Trophoblast cell (in vitro differentiated cells and primary cell): Measurements from ENCODE around the gene AASDHPPT.

Experiments used
- DNase-seq, 2 donors: peaks; one replicate each; pipeline ENCODE4 v3.0.0-alpha.2; 2016
- H2AFZ ChIP-seq: 2 replicates; pipeline ENCODE4 v1.6.1; 2013; ENCODE audit warnings: low read length, moderate library complexity, mild to moderate bottlenecking; ENCODE audit not compliant: insufficient read depth, poor library complexity
- H2AK5ac ChIP-seq: 2 replicates; pipeline ENCODE4 v1.6.1; 2013; ENCODE audit warnings: mild to moderate bottlenecking, low read length
- H2BK120ac ChIP-seq: 2 replicates; pipeline ENCODE4 v1.6.1; 2013; ENCODE audit warnings: low read length, mild to moderate bottlenecking, moderate library complexity; ENCODE audit not compliant: insufficient read depth, poor library complexity
- H2BK12ac ChIP-seq: 2 replicates; pipeline ENCODE4 v1.6.1; 2013; ENCODE audit warnings: mild to moderate bottlenecking, low read length, moderate library complexity
- H2BK5ac ChIP-seq: 2 replicates; pipeline ENCODE4 v1.6.1; 2013; ENCODE audit warnings: low read length, low read depth, moderate library complexity, mild to moderate bottlenecking; ENCODE audit not compliant: poor library complexity
- H3K14ac ChIP-seq: 2 replicates; pipeline ENCODE4 v1.6.1; 2013; ENCODE audit warnings: mild to moderate bottlenecking, low read length
- H3K18ac ChIP-seq: 2 replicates; pipeline ENCODE4 v1.6.1; 2013; ENCODE audit warnings: mild to moderate bottlenecking, low read length
- H3K23ac ChIP-seq: 2 replicates; pipeline ENCODE4 v1.6.1; 2013; ENCODE audit warnings: low read length
- H3K27ac ChIP-seq: 2 replicates; pipeline ENCODE4 v1.5.1; 2013; ENCODE audit warnings: low read depth, mild to moderate bottlenecking, inconsistent platforms, low read length, moderate library complexity
- H3K27me3 ChIP-seq: 2 replicates; pipeline ENCODE4 v1.6.1; 2013; ENCODE audit warnings: inconsistent platforms, mild to moderate bottlenecking, low read length, moderate library complexity; ENCODE audit not compliant: insufficient read depth
- H3K36me3 ChIP-seq, 2 experiments: 1 replicate in 1 of 2; 2 replicates in 1 of 2; pipeline ENCODE4 v1.6.1; 2013; ENCODE audit warnings: low read length in 2 of 2, mild to moderate bottlenecking in 2 of 2, moderate library complexity in 1 of 2; ENCODE audit not compliant: insufficient read depth in 2 of 2, control insufficient read depth in 1 of 2
- H3K4ac ChIP-seq: 2 replicates; pipeline ENCODE4 v1.6.1; 2013; ENCODE audit warnings: low read depth, mild to moderate bottlenecking, low read length, moderate library complexity
- H3K4me1 ChIP-seq, 2 experiments: 1 replicate in 1 of 2; 2 replicates in 1 of 2; pipeline ENCODE4 v1.6.1; 2013; ENCODE audit warnings: low read length in 2 of 2, mild to moderate bottlenecking in 2 of 2, moderate library complexity in 1 of 2; ENCODE audit not compliant: insufficient read depth in 2 of 2, control insufficient read depth in 1 of 2
- H3K4me2 ChIP-seq: 2 replicates; pipeline ENCODE4 v1.6.1; 2013; ENCODE audit warnings: inconsistent platforms, mild to moderate bottlenecking, low read length, moderate library complexity
- H3K4me3 ChIP-seq: 2 replicates; pipeline ENCODE4 v1.5.1; 2013; ENCODE audit warnings: mild to moderate bottlenecking, low read depth, low read length, inconsistent platforms
- H3K79me1 ChIP-seq: one replicate; pipeline ENCODE4 v1.6.1; 2013; ENCODE audit warnings: low read length
- H3K79me2 ChIP-seq: 2 replicates; pipeline ENCODE4 v1.6.1; 2013; ENCODE audit warnings: low read length, mild to moderate bottlenecking; ENCODE audit not compliant: control insufficient read depth, insufficient read depth, poor library complexity
- H3K9ac ChIP-seq: 2 replicates; pipeline ENCODE4 v1.6.1; 2013; ENCODE audit warnings: mild to moderate bottlenecking, low read length
- H3K9me3 ChIP-seq: 2 replicates; pipeline ENCODE4 v1.6.1; 2013; ENCODE audit warnings: low read depth, mild to moderate bottlenecking, control low read depth, inconsistent platforms, low read length; ENCODE audit not compliant: insufficient read depth
- H4K12ac ChIP-seq: 2 replicates; pipeline ENCODE4 v1.6.1; 2013; ENCODE audit warnings: low read depth, mild to moderate bottlenecking, low read length, moderate library complexity
- H4K8ac ChIP-seq: 2 replicates; pipeline ENCODE4 v1.6.1; 2013; ENCODE audit warnings: low read depth, mild to moderate bottlenecking, low read length, moderate library complexity
- H4K91ac ChIP-seq: one replicate; pipeline ENCODE4 v1.6.1; 2013; ENCODE audit warnings: low read depth, mild to moderate bottlenecking, low read length, moderate library complexity
- WGBS: extraction: QIAGEN DNeasy Blood & Tissue Kit; methylation state at CpG from one replicate; pipeline ENCODE4 v1.1.7; 2013; ENCODE audit warnings: missing lambda C conversion rate; ENCODE audit not compliant: insufficient read length, insufficient coverage; ENCODE audit errors: extremely low coverage; 5-methylcytosine and 5-hydroxymethylcytosine counted together

The AASDHPPT gene

GRCh38 chr11:106032861-106033260 is 44.6 kb upstream of the AASDHPPT start:
- Histone ChIP-seq H3K4me2 (no peak overlapping the region), H3K18ac (no peak overlapping the region), H2BK120ac (no peak overlapping the region), H3K4me1 (no peaks in the 10 kb centered on the region), H2BK12ac (no peak overlapping the region), H3K27ac (no peak overlapping the region), H3K36me3 (no peaks in the 10 kb centered on the region), H3K4me3 (no peak overlapping the region), H3K23ac (no peak overlapping the region), H2AFZ (no peak overlapping the region), H4K91ac (no peak overlapping the region), H3K27me3 (no peaks in the 10 kb centered on the region), H3K4ac (no peak overlapping the region), H3K9me3 (no peaks in the 10 kb centered on the region), H3K79me2 (no peaks in the 10 kb centered on the region), H3K79me1 (no peaks in the 10 kb centered on the region), H4K12ac (no peak overlapping the region), H2BK5ac (no peak overlapping the region), H2AK5ac (no peak overlapping the region), H3K14ac (no peak overlapping the region), H3K9ac (no peak overlapping the region), H4K8ac (no peak overlapping the region)
- no CpG with 5 or more reads among the region's 2 CpGs for WGBS
- no peak for DNase-seq

- Histone ChIP-seq H3K4me1 (no peaks in the 10 kb centered on the region), H3K4me3 (no peak overlapping the region), H4K91ac (no peak overlapping the region), H2BK120ac (no peak overlapping the region), H3K9me3 (no peaks in the 10 kb centered on the region), H3K79me2 (no peaks in the 10 kb centered on the region), H3K4ac (no peak overlapping the region), H4K12ac (no peak overlapping the region), H3K4me2 (no peak overlapping the region), H3K36me3 (no peaks in the 10 kb centered on the region), H3K27ac (no peak overlapping the region), H2BK5ac (no peak overlapping the region), H3K18ac (no peak overlapping the region), H2AFZ (no peak overlapping the region), H3K79me1 (no peaks in the 10 kb centered on the region), H2AK5ac (no peak overlapping the region), H3K14ac (no peak overlapping the region), H4K8ac (no peak overlapping the region), H3K27me3 (no peaks in the 10 kb centered on the region), H3K9ac (no peak overlapping the region), H3K23ac (no peak overlapping the region), H2BK12ac (no peak overlapping the region)
- no peak for DNase-seq
Observed at GRCh38 chr11:106043540-106043939, 33.9 kb upstream of the AASDHPPT start.

GRCh38 chr11:106047631-106048030 is 29.8 kb upstream of the AASDHPPT start:
- Histone ChIP-seq H3K79me2 (no peaks in the 10 kb centered on the region), H3K18ac (no peak overlapping the region), H2AFZ (no peak overlapping the region), H4K91ac (no peak overlapping the region), H3K4ac (no peak overlapping the region), H3K9ac (no peak overlapping the region), H2AK5ac (no peak overlapping the region), H3K14ac (no peak overlapping the region), H3K9me3 (no peaks in the 10 kb centered on the region), H3K23ac (no peak overlapping the region), H2BK120ac (no peak overlapping the region), H3K4me3 (no peak overlapping the region), H2BK12ac (no peak overlapping the region), H2BK5ac (no peak overlapping the region), H4K12ac (no peak overlapping the region), H3K4me2 (no peak overlapping the region), H3K36me3 (no peaks in the 10 kb centered on the region), H4K8ac (no peak overlapping the region), H3K27ac (no peak overlapping the region), H3K27me3 (no peaks in the 10 kb centered on the region), H3K79me1 (no peaks in the 10 kb centered on the region), H3K4me1 (no peaks in the 10 kb centered on the region)
- DNase-seq, result no peak

GRCh38 chr11:106049727-106050476 is 27.6 kb upstream of the AASDHPPT start:
- H3K9ac ChIP-seq, result no peak overlapping the region
- H3K14ac ChIP-seq, result no peak overlapping the region
- no peak overlapping the region for H3K4me2 ChIP-seq
- no peak overlapping the region for H3K4ac ChIP-seq
- H4K91ac ChIP-seq, result no peak overlapping the region
- WGBS, result no CpG with 5 or more reads among the region's 5 CpGs
- H3K79me2 ChIP-seq, result no peaks in the 10 kb centered on the region
- H2BK5ac ChIP-seq, result no peak overlapping the region
- H3K79me1 ChIP-seq, result no peaks in the 10 kb centered on the region
- H2AK5ac ChIP-seq, result no peak overlapping the region
- H4K12ac ChIP-seq, result no peak overlapping the region
- peak in 1 of 2 donors; percentile 12 for DNase-seq
- no peaks in the 10 kb centered on the region for H3K36me3 ChIP-seq
- no peaks in the 10 kb centered on the region for H3K4me1 ChIP-seq
- no peak overlapping the region for H2BK120ac ChIP-seq
- no peak overlapping the region for H3K27ac ChIP-seq
- H2BK12ac ChIP-seq, result no peak overlapping the region
- no peak overlapping the region for H3K18ac ChIP-seq
- no peak overlapping the region for H3K4me3 ChIP-seq
- no peaks in the 10 kb centered on the region for H3K27me3 ChIP-seq
- no peak overlapping the region for H2AFZ ChIP-seq
- H3K9me3 ChIP-seq, result no peaks in the 10 kb centered on the region
- H3K23ac ChIP-seq, result no peak overlapping the region
- H4K8ac ChIP-seq, result no peak overlapping the region
